SK-N-SH treated with all-trans-retinoic acid at 6 μM for 48 hours (cell line): ENCODE results near the gene SFT2D3.

ENCODE experiments used
- ATAC-seq: fragments of 200-7000 bp; cut with Tn5 transposase; 3 replicates; pipeline ENCODE4 v1.9.1; 2020; ENCODE audit warnings: mild to moderate bottlenecking, moderate library complexity
- ARNTL ChIP-seq: fragments of 450-650 bp; formaldehyde crosslinking; IDR thresholded peaks from 2 replicates; pipeline ENCODE4 v1.5.0; 2020; ENCODE audit warnings: low read depth, mild to moderate bottlenecking, moderate library complexity, borderline replicate concordance
- BACH2 ChIP-seq: fragments of 250-450 bp; sonication (Bioruptor Pico); IDR thresholded peaks from 2 replicates; pipeline ENCODE4 v1.9.0; 2021; ENCODE audit warnings: mild to moderate bottlenecking, borderline replicate concordance
- CSDC2 ChIP-seq: fragments of 250-450 bp; sonication (Bioruptor Pico); IDR thresholded peaks from 2 replicates; pipeline ENCODE4 v1.5.0; 2020; ENCODE audit warnings: mild to moderate bottlenecking, moderate library complexity
- ESRRG ChIP-seq: fragments of 250-450 bp; sonication (Bioruptor Pico); IDR thresholded peaks from 2 replicates; pipeline ENCODE4 v1.6.1; 2021; ENCODE audit warnings: mild to moderate bottlenecking
- GLIS3 ChIP-seq: fragments of 250-450 bp; sonication (Bioruptor Pico); IDR thresholded peaks from 2 replicates; pipeline ENCODE4 v1.5.0; 2020; ENCODE audit warnings: mild to moderate bottlenecking, moderate library complexity
- ISL1 ChIP-seq: fragments of 250-450 bp; sonication (Bioruptor Pico); IDR thresholded peaks from 2 replicates; pipeline ENCODE4 v2.1.2; 2022; ENCODE audit warnings: mild to moderate bottlenecking, moderate library complexity
- OSR1 ChIP-seq: fragments of 250-450 bp; sonication (Bioruptor Pico); IDR thresholded peaks from 2 replicates; pipeline ENCODE4 v1.8.0; 2022; ENCODE audit warnings: moderate library complexity, mild to moderate bottlenecking, inconsistent platforms
- POU6F1 ChIP-seq: fragments of 250-450 bp; sonication (Bioruptor Pico); IDR thresholded peaks from 2 replicates; pipeline ENCODE4 v1.8.0; 2021; ENCODE audit warnings: low read depth, mild to moderate bottlenecking, moderate library complexity, borderline replicate concordance
- PPARA ChIP-seq: fragments of 250-450 bp; sonication (Bioruptor Pico); IDR thresholded peaks from 2 replicates; pipeline ENCODE4 v1.5.0; 2020; ENCODE audit warnings: mild to moderate bottlenecking, borderline replicate concordance
- RARB ChIP-seq: fragments of 250-450 bp; sonication (Bioruptor Pico); IDR thresholded peaks from 2 replicates; pipeline ENCODE4 v1.8.0; 2021; ENCODE audit warnings: mild to moderate bottlenecking, moderate library complexity
- SNAI2 ChIP-seq: fragments of 250-450 bp; sonication (Bioruptor Pico); IDR thresholded peaks from 2 replicates; pipeline ENCODE4 v1.5.0; 2020; ENCODE audit warnings: mild to moderate bottlenecking, moderate library complexity
- TCF4 ChIP-seq: fragments of 250-450 bp; sonication (Bioruptor Pico); IDR thresholded peaks from 2 replicates; pipeline ENCODE4 v1.8.0; 2021; ENCODE audit warnings: mild to moderate bottlenecking, moderate library complexity, borderline replicate concordance
- TOX ChIP-seq: fragments of 250-450 bp; sonication (Bioruptor Pico); IDR thresholded peaks from 2 replicates; pipeline ENCODE4 v1.8.0; 2021; ENCODE audit warnings: mild to moderate bottlenecking, moderate library complexity, borderline replicate concordance
- ZC3H10 ChIP-seq: fragments of 250-450 bp; sonication (Bioruptor Pico); IDR thresholded peaks from 2 replicates; pipeline ENCODE4 v1.5.1; 2021; ENCODE audit warnings: mild to moderate bottlenecking, moderate library complexity
- ZFP3 ChIP-seq: fragments of 250-450 bp; sonication (Bioruptor Pico); IDR thresholded peaks from 2 replicates; pipeline ENCODE4 v1.5.0; 2020; ENCODE audit warnings: mild to moderate bottlenecking, moderate library complexity
- ZNF565 ChIP-seq: fragments of 450-650 bp; formaldehyde crosslinking; conservative IDR thresholded peaks from 2 replicates; pipeline ENCODE4 v1.5.0; 2020; ENCODE audit warnings: low read depth, mild to moderate bottlenecking, moderate library complexity
- ZNF8 ChIP-seq: fragments of 450-650 bp; formaldehyde crosslinking; IDR thresholded peaks from 2 replicates; pipeline ENCODE4 v1.5.0; 2020; ENCODE audit warnings: mild to moderate bottlenecking, moderate library complexity
- TF ChIP-seq, protein P1 (sequence below): fragments of 250-450 bp; sonication (Bioruptor Pico); IDR thresholded peaks from 2 replicates; pipeline ENCODE4 v1.5.1; 2020; ENCODE audit warnings: low read depth, mild to moderate bottlenecking, moderate library complexity
- TF ChIP-seq, protein P2 (sequence below): fragments of 250-450 bp; sonication (Bioruptor Pico); IDR thresholded peaks from 2 replicates; pipeline ENCODE4 v1.5.0; 2020; ENCODE audit warnings: mild to moderate bottlenecking, moderate library complexity
- TF ChIP-seq, protein P3 (sequence below): fragments of 250-450 bp; sonication (Bioruptor Pico); IDR thresholded peaks from 2 replicates; pipeline ENCODE4 v1.5.1; 2021; ENCODE audit warnings: mild to moderate bottlenecking, moderate library complexity

Gene SFT2D3

DNA sequence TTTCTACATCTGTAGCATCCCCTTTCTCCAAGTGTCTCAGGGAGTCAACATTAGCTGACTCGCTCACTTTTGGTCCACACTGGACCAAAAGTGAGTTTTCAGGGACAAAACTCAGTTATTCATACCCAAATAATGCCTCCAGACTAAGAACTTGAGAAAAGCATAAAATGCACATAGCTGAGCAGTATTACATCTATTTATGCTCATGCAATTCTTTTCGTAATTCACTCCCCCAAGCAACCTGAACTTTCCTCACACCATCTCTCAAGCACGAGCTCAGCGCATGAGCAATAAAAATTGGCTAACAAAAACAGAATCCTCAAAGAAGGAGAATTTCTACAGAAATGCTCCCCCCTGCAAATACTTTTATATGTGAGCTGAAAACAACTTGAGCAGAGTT, 17.0 kb downstream of the SFT2D3 start:
- TF ChIP-seq GLIS3 (no peak), CSDC2 (no peak), PPARA (no peak), SNAI2 (CRISPR knock-in tag) (no peak), BACH2 (CRISPR knock-in tag) (no peak), ARNTL (CRISPR knock-in tag) (no peak), ZFP3 (no peak), ZC3H10 (CRISPR knock-in tag) (no peak), ISL1 (CRISPR knock-in tag) (no peak), ZNF565 (CRISPR knock-in tag) (no peak), OSR1 (CRISPR knock-in tag) (no peak), RARB (CRISPR knock-in tag) (no peak)
- TF ChIP-seq, protein P1, sequence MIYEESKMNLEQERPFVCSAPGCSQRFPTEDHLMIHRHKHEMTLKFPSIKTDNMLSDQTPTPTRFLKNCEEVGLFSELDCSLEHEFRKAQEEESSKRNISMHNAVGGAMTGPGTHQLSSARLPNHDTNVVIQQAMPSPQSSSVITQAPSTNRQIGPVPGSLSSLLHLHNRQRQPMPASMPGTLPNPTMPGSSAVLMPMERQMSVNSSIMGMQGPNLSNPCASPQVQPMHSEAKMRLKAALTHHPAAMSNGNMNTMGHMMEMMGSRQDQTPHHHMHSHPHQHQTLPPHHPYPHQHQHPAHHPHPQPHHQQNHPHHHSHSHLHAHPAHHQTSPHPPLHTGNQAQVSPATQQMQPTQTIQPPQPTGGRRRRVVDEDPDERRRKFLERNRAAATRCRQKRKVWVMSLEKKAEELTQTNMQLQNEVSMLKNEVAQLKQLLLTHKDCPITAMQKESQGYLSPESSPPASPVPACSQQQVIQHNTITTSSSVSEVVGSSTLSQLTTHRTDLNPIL (CRISPR knock-in tag): no peak
- TF ChIP-seq, protein P2, sequence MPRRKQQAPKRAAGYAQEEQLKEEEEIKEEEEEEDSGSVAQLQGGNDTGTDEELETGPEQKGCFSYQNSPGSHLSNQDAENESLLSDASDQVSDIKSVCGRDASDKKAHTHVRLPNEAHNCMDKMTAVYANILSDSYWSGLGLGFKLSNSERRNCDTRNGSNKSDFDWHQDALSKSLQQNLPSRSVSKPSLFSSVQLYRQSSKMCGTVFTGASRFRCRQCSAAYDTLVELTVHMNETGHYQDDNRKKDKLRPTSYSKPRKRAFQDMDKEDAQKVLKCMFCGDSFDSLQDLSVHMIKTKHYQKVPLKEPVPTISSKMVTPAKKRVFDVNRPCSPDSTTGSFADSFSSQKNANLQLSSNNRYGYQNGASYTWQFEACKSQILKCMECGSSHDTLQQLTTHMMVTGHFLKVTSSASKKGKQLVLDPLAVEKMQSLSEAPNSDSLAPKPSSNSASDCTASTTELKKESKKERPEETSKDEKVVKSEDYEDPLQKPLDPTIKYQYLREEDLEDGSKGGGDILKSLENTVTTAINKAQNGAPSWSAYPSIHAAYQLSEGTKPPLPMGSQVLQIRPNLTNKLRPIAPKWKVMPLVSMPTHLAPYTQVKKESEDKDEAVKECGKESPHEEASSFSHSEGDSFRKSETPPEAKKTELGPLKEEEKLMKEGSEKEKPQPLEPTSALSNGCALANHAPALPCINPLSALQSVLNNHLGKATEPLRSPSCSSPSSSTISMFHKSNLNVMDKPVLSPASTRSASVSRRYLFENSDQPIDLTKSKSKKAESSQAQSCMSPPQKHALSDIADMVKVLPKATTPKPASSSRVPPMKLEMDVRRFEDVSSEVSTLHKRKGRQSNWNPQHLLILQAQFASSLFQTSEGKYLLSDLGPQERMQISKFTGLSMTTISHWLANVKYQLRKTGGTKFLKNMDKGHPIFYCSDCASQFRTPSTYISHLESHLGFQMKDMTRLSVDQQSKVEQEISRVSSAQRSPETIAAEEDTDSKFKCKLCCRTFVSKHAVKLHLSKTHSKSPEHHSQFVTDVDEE (CRISPR knock-in tag): no peak
- TF ChIP-seq, protein P3, sequence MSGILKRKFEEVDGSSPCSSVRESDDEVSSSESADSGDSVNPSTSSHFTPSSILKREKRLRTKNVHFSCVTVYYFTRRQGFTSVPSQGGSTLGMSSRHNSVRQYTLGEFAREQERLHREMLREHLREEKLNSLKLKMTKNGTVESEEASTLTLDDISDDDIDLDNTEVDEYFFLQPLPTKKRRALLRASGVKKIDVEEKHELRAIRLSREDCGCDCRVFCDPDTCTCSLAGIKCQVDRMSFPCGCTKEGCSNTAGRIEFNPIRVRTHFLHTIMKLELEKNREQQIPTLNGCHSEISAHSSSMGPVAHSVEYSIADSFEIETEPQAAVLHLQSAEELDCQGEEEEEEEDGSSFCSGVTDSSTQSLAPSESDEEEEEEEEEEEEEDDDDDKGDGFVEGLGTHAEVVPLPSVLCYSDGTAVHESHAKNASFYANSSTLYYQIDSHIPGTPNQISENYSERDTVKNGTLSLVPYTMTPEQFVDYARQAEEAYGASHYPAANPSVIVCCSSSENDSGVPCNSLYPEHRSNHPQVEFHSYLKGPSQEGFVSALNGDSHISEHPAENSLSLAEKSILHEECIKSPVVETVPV (CRISPR knock-in tag): no peak
- ATAC-seq: no peak

GRCh38 chr2:127719301-127720218, 18.3 kb downstream of the SFT2D3 start:
- TF ChIP-seq, protein P1 (CRISPR knock-in tag): no peak
- TF ChIP-seq TOX (CRISPR knock-in tag) (no peak), ZNF8 (CRISPR knock-in tag) (no peak), GLIS3 (no peak), PPARA (no peak), BACH2 (CRISPR knock-in tag) (no peak), ZNF565 (CRISPR knock-in tag) (no peak)
- no peak for ATAC-seq

GRCh38 chr2:127721311-127721977, 20.1 kb downstream of the SFT2D3 start:
- no peak for ATAC-seq
- TF ChIP-seq ZNF565 (CRISPR knock-in tag): no peak
- TF ChIP-seq ISL1 (CRISPR knock-in tag): no peak
- no peak for TF ChIP-seq PPARA
- TF ChIP-seq TCF4 (CRISPR knock-in tag): no peak
- no peak for TF ChIP-seq POU6F1 (CRISPR knock-in tag)
- TF ChIP-seq, protein P3 (CRISPR knock-in tag): no peak
- TF ChIP-seq BACH2 (CRISPR knock-in tag): no peak
- no peak for TF ChIP-seq TOX (CRISPR knock-in tag)
- TF ChIP-seq, protein P1 (CRISPR knock-in tag): no peak
- no peak for TF ChIP-seq ESRRG
- TF ChIP-seq ZFP3: no peak
- no peak for TF ChIP-seq CSDC2
